ENCODE measurements around the gene DPY30.
"Not testable (repeated sequence)": the region's sequence is repeated elsewhere in the genome, so short reads cannot be mapped to it uniquely, and the experiment has no call there.

Gene DPY30

GRCh38 chr2:32043561-32043960 is 4.0 kb upstream of the DPY30 start:
- in situ Hi-C loops (cut with HindIII; ENCODE audit: low sequenced_read_pairs) = no loop called here
- no peak overlapping the region for H3K4me3 ChIP-seq (ENCODE audit: low read depth, low read length)
- no peak for TF ChIP-seq CTCF (IDR thresholded peaks at IDR 0.05; ENCODE audit: low read depth, low read length, missing control alignments)
- DNase-seq (ENCODE audit: low read depth) = no peak

- in situ Hi-C loops (cut with HindIII; ENCODE audit: low sequenced_read_pairs); DNase-seq (ENCODE audit: low read depth); H3K4me3 ChIP-seq (ENCODE audit: low read depth, low read length): not testable (repeated sequence)
Measured at GRCh38 chr2:32034198-32034887, 5.3 kb downstream of the DPY30 start.

- H3K4me3 ChIP-seq (ENCODE audit: low read depth, low read length); DNase-seq (ENCODE audit: low read depth); in situ Hi-C loops (cut with HindIII; ENCODE audit: low sequenced_read_pairs): not testable (repeated sequence)
Measured at GRCh38 chr2:32018789-32019482, 20.7 kb downstream of the DPY30 start.

GRCh38 chr2:32012872-32013271 is 26.7 kb downstream of the DPY30 start:
- DNase-seq (ENCODE audit: low read depth) = no peak
- TF ChIP-seq CTCF (IDR thresholded peaks at IDR 0.05; ENCODE audit: low read depth, low read length, missing control alignments) = no peak
- in situ Hi-C loops (cut with HindIII; ENCODE audit: low sequenced_read_pairs) = no loop called here
- H3K4me3 ChIP-seq (ENCODE audit: low read depth, low read length) = no peak overlapping the region

- no peak for TF ChIP-seq CTCF (IDR thresholded peaks at IDR 0.05; ENCODE audit: low read depth, low read length, missing control alignments)
- H3K4me3 ChIP-seq (ENCODE audit: low read depth, low read length) = peak overlapping the region; percentile 56
- in situ Hi-C loops (cut with HindIII; ENCODE audit: low sequenced_read_pairs) = no loop called here
Measured at GRCh38 chr2:32011485-32011960, 28.1 kb downstream of the DPY30 start.

GRCh38 chr2:32010670-32011484 is 28.7 kb downstream of the DPY30 start, which contains the start of gene MEMO1:
Gene MEMO1, minus strand, starts transcription at chr2:32011008. Its CDS starts 761 bp downstream, at chr2:32010247.
- in situ Hi-C loops (cut with HindIII; ENCODE audit: low sequenced_read_pairs) = no loop called here
- H3K4me3 ChIP-seq (ENCODE audit: low read depth, low read length) = peak within 1 kb of the TSS; percentile 89
- no peak for TF ChIP-seq CTCF (IDR thresholded peaks at IDR 0.05; ENCODE audit: low read depth, low read length, missing control alignments)
- peak; percentile 84 for DNase-seq (ENCODE audit: low read depth)

More at GRCh38 chr2:32011485-32011960, 28.1 kb downstream of the DPY30 start:
- no peak for DNase-seq (ENCODE audit: low read depth)

GRCh38 chr2:32010280-32010669 is 29.3 kb downstream of the DPY30 start:
- DNase-seq (ENCODE audit: low read depth); in situ Hi-C loops (cut with HindIII; ENCODE audit: low sequenced_read_pairs): not testable (repeated sequence)
- H3K4me3 ChIP-seq (ENCODE audit: low read depth, low read length) = peak overlapping the region; percentile 89

Data from astrocyte of the cerebellum (primary cell).